LNCaP clone FGC (cell line): ENCODE results near the gene ETNK1.

Source experiments
- DNase-seq: peaks from one replicate; pipeline ENCODE4 v3.0.0-alpha.2; 2011; ENCODE audit warnings: low read depth
- H3K4me3 ChIP-seq: 2 replicates; pipeline ENCODE4 v1.5.1; 2011; ENCODE audit warnings: mild to moderate bottlenecking, low read depth, low read length, control low read depth
- TF ChIP-seq, protein P1 (sequence below): IDR thresholded peaks from 2 replicates; pipeline ENCODE4 v1.5.1; 2012; ENCODE audit warnings: mild to moderate bottlenecking; ENCODE audit not compliant: control insufficient read depth, insufficient read depth; ENCODE audit errors: extremely low read depth

Gene ETNK1, protein sequence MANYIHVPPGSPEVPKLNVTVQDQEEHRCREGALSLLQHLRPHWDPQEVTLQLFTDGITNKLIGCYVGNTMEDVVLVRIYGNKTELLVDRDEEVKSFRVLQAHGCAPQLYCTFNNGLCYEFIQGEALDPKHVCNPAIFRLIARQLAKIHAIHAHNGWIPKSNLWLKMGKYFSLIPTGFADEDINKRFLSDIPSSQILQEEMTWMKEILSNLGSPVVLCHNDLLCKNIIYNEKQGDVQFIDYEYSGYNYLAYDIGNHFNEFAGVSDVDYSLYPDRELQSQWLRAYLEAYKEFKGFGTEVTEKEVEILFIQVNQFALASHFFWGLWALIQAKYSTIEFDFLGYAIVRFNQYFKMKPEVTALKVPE

DNA sequence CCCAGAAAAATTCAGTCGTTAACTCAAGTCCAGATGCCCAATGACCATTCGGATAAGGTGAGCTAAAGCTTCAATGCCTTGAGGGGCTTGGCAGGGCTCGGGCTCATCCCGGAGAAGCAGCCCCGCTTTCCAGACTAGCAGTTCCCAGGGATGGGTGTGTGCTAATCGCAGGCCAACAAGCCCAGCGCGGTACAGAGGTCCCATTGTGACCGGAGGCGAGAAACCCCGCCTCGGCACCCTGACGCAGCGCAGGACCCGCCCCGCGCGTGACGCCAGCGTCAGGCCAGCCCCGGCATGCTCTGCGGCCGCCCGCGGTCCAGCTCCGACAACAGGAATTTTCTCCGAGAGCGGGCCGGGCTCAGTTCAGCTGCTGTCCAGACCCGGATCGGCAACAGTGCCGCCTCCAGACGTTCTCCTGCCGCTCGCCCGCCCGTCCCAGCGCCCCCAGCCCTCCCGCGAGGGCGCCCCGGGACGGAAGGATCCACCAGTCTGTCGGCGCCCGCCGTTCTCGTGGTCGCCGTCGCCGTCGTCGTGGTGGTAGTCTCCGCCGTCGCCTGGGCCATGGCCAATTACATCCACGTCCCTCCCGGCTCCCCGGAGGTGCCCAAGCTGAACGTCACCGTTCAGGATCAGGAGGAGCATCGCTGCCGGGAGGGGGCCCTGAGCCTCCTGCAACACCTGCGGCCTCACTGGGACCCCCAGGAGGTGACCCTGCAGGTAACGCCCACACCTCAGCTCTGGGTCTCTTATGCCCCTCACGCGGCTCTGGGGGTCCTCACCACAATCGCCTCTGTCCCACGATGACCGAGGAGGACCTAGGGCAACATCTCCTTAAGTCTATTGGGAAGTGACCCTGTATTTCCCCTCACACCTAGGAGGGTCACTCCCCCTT lies at the start of gene ETNK1:
Gene ETNK1 (plus strand): TSS at position 302 of the 892 bp plus-strand sequence. CDS start 260 bp downstream, at position 562.
- peak within 1 kb of the TSS; percentile 99 for H3K4me3 ChIP-seq
- peak; percentile 59 for DNase-seq
- TF ChIP-seq, protein P1, sequence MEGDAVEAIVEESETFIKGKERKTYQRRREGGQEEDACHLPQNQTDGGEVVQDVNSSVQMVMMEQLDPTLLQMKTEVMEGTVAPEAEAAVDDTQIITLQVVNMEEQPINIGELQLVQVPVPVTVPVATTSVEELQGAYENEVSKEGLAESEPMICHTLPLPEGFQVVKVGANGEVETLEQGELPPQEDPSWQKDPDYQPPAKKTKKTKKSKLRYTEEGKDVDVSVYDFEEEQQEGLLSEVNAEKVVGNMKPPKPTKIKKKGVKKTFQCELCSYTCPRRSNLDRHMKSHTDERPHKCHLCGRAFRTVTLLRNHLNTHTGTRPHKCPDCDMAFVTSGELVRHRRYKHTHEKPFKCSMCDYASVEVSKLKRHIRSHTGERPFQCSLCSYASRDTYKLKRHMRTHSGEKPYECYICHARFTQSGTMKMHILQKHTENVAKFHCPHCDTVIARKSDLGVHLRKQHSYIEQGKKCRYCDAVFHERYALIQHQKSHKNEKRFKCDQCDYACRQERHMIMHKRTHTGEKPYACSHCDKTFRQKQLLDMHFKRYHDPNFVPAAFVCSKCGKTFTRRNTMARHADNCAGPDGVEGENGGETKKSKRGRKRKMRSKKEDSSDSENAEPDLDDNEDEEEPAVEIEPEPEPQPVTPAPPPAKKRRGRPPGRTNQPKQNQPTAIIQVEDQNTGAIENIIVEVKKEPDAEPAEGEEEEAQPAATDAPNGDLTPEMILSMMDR = no peak

DNA sequence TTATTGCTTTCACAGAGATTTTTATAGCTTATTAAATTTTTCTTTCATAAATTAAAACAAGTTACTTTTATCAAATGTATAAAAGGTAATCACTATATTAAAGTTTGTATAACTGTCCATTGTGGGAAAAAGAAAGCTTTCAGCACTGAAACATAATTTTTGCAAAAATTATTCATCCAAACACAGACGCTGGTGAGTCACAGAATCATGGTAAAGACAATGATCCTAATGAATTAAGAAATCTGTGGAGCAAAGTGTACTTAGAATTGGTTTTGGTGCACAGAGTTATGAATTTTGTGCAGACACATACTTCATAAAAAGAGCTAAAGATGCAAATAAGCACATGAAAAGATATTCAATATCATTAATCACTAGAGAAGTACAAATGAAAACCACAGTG lies 48.9 kb upstream of the ETNK1 start:
- DNase-seq = no peak
- TF ChIP-seq, protein P1 = no peak
- no peak overlapping the region for H3K4me3 ChIP-seq

DNA sequence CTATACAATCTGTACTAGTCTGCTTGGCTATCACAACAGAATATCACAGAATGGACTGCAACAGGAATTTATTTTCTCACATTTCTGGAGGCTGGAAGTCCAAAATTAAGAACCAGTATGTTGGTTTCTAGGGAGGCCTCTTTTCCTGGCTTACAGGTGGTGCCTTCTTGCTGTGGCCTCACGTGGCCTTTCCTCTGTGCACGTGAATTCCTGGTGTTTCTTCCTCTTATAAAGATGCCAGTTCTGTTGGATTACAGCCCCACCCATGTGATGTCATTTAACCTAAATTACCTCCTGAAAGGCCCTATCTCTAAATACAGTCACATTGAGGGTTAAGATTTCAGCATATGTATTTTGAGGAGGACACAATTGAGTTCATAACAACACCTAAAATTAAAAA lies 48.5 kb upstream of the ETNK1 start:
- no peak overlapping the region for H3K4me3 ChIP-seq
- TF ChIP-seq, protein P1 = no peak
- DNase-seq = no peak

DNA sequence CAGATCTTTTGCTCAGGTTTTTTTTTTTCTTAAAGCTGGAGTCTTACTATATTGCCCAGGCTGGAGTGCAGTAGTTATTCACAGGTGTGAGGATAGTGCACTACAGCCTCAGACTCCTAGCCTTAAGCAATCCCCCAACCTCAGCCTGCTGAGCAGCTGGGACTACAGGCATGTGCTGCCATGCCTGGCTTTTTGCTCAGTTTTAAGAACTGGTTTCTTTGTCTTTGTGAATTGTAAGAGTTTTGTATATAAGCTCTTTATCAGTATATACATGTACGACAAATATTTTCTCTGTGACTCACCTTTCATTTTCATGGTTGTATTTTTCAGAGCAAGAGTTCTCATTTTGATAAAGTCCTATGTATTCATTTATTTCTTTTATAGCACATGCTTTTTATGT lies 47.3 kb upstream of the ETNK1 start:
- TF ChIP-seq, protein P1 = no peak

DNA sequence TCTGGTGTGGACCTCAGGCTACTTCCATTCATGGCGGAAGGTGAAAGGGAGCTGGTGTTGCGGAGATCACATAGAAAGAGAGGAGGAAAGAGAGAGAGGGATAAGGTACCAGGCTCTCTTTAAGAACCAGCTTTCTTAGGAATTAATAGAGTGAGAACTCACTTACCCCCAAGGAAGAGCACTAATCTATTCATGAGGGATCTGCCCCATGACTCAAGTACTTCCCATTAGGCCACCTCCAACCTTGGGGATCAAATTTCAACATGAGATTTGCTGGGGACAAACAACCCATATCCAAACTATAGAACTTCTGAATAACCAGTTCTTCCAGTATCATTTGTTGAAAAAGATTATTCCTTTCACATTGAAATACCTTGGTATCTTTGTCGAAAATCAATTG lies 46.6 kb upstream of the ETNK1 start:
- H3K4me3 ChIP-seq = no peak overlapping the region
- TF ChIP-seq, protein P1 = no peak
- no peak for DNase-seq

More for the DNA sequence above, 47.3 kb upstream of the ETNK1 start:
- H3K4me3 ChIP-seq = no peak overlapping the region
- no peak for DNase-seq

DNA sequence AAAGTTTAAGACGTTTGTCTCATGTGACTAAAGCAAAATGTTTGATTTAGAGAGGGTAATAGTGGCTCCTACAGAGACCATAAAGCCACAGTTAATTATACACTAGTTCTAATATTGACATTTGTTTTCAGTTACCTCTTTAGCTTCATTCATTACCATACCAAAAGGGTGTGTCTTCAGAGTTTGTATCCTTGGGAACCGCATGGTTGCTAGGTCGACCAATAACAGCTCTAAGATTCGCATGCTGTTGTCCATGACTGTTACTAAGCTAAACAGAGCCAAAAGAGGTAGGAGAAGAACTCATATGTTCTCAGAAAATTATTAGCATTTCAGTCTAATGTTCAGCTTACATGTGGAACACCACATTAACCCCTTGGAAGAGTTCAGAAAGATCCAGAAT lies 36.2 kb upstream of the ETNK1 start:
- DNase-seq = no peak
- TF ChIP-seq, protein P1 = no peak
- no peak overlapping the region for H3K4me3 ChIP-seq
